H9 (cell line): ENCODE data around the gene LAMA5. TPM values are rescaled to one million over a fixed set of nuclear protein-coding genes. Genes with fewer than 3 reads are reported as not detected.

Experiments
- DNase-seq: peaks from one replicate; pipeline ENCODE4 v3.0.0-alpha.2; 2017
- H2AFZ ChIP-seq: one replicate; pipeline ENCODE4 v1.6.1; 2013; ENCODE audit warnings: mild to moderate bottlenecking, low read length, control low read depth, moderate library complexity
- H2AK5ac ChIP-seq: 2 replicates; pipeline ENCODE4 v1.6.1; 2013; ENCODE audit warnings: low read length, control low read depth, mixed read lengths; ENCODE audit not compliant: insufficient read length
- H2BK120ac ChIP-seq: one replicate; pipeline ENCODE4 v1.6.1; 2013; ENCODE audit warnings: low read depth, mild to moderate bottlenecking, low read length, control low read depth, inconsistent platforms; ENCODE audit not compliant: poor library complexity, severe bottlenecking
- H2BK12ac ChIP-seq: 2 replicates; pipeline ENCODE4 v1.6.1; 2013; ENCODE audit warnings: low read length, control low read depth, mixed read lengths, low read depth; ENCODE audit not compliant: insufficient read length
- H2BK15ac ChIP-seq: 2 replicates; pipeline ENCODE4 v1.6.1; 2013; ENCODE audit warnings: low read depth, low read length, control low read depth
- H2BK20ac ChIP-seq: one replicate; pipeline ENCODE4 v1.6.1; 2013; ENCODE audit warnings: low read depth, mild to moderate bottlenecking, low read length, control low read depth, inconsistent platforms; ENCODE audit not compliant: poor library complexity, severe bottlenecking
- H2BK5ac ChIP-seq: 2 replicates; pipeline ENCODE4 v1.6.1; 2013; ENCODE audit warnings: low read length, control low read depth, mixed read lengths; ENCODE audit not compliant: insufficient read length
- H3K14ac ChIP-seq: 2 replicates; pipeline ENCODE4 v1.6.1; 2013; ENCODE audit warnings: low read length, control low read depth; ENCODE audit not compliant: insufficient read depth
- H3K18ac ChIP-seq: 2 replicates; pipeline ENCODE4 v1.6.1; 2013; ENCODE audit warnings: low read depth, mild to moderate bottlenecking, mixed read lengths, low read length, control low read depth; ENCODE audit not compliant: insufficient read length
- H3K23ac ChIP-seq: 2 replicates; pipeline ENCODE4 v1.6.1; 2013; ENCODE audit warnings: low read length, control low read depth, mixed read lengths, low read depth; ENCODE audit not compliant: insufficient read length
- H3K23me2 ChIP-seq: 2 replicates; pipeline ENCODE4 v1.6.1; 2013; ENCODE audit warnings: low read depth, mild to moderate bottlenecking, mixed read lengths, low read length, control low read depth; ENCODE audit not compliant: insufficient read length, poor library complexity, severe bottlenecking
- H3K27ac ChIP-seq: 2 replicates; pipeline ENCODE4 v1.5.1; 2013; ENCODE audit warnings: low read length, control low read depth, mixed read lengths, low read depth; ENCODE audit not compliant: insufficient read length
- H3K27me3 ChIP-seq: 2 replicates; pipeline ENCODE4 v1.6.1; 2013; ENCODE audit warnings: low read length, control low read depth, inconsistent platforms; ENCODE audit not compliant: insufficient read depth
- H3K4ac ChIP-seq: 2 replicates; pipeline ENCODE4 v1.6.1; 2013; ENCODE audit warnings: low read depth, mild to moderate bottlenecking, control low read depth, inconsistent platforms, low read length, moderate library complexity
- H3K4me1 ChIP-seq: 2 replicates; pipeline ENCODE4 v1.6.1; 2013; ENCODE audit warnings: low read length, control low read depth, inconsistent platforms; ENCODE audit not compliant: insufficient read depth
- H3K4me2 ChIP-seq: 2 replicates; pipeline ENCODE4 v1.6.1; 2013; ENCODE audit warnings: low read length, control low read depth, mixed read lengths; ENCODE audit not compliant: insufficient read length, insufficient read depth
- H3K56ac ChIP-seq: 2 replicates; pipeline ENCODE4 v1.6.1; 2013; ENCODE audit warnings: low read depth, mild to moderate bottlenecking, mixed read lengths, low read length, control low read depth; ENCODE audit not compliant: insufficient read length
- H3K79me1 ChIP-seq: 2 replicates; pipeline ENCODE4 v1.6.1; 2013; ENCODE audit warnings: low read depth, mild to moderate bottlenecking, moderate library complexity, low read length, control low read depth, inconsistent platforms; ENCODE audit not compliant: insufficient read depth, poor library complexity, severe bottlenecking
- H3K79me2 ChIP-seq: 2 replicates; pipeline ENCODE4 v1.6.1; 2013; ENCODE audit warnings: low read length, control low read depth, inconsistent platforms; ENCODE audit not compliant: insufficient read depth
- H3K9ac ChIP-seq: 2 replicates; pipeline ENCODE4 v1.6.1; 2013; ENCODE audit warnings: low read length, control low read depth, mixed read lengths; ENCODE audit not compliant: insufficient read length; ENCODE audit errors: extremely low read depth
- H3K9me3 ChIP-seq: one replicate; pipeline ENCODE4 v1.6.1; 2013; ENCODE audit warnings: low read depth, low read length, inconsistent platforms; ENCODE audit not compliant: control insufficient read depth
- H3T11ph ChIP-seq: one replicate; pipeline ENCODE4 v1.6.1; 2013; ENCODE audit warnings: mild to moderate bottlenecking, low read length, control low read depth, inconsistent platforms
- H4K20me1 ChIP-seq: one replicate; pipeline ENCODE4 v1.6.1; 2013; ENCODE audit not compliant: control insufficient read depth, insufficient read length, insufficient read depth
- H4K5ac ChIP-seq: 2 replicates; pipeline ENCODE4 v1.6.1; 2013; ENCODE audit warnings: low read depth, mild to moderate bottlenecking, mixed read lengths, low read length, control low read depth; ENCODE audit not compliant: insufficient read length
- H4K8ac ChIP-seq: replicated peaks from 2 replicates; pipeline ENCODE4 v1.6.1; 2013; ENCODE audit warnings: low read length, control low read depth, mixed read lengths, low read depth; ENCODE audit not compliant: insufficient read length
- H4K91ac ChIP-seq: 2 replicates; pipeline ENCODE4 v1.6.1; 2013; ENCODE audit warnings: low read depth, mild to moderate bottlenecking, moderate library complexity, mixed read lengths, low read length, control low read depth; ENCODE audit not compliant: insufficient read length
- H3K27ac Mint-ChIP-seq, 3 experiments: 2 replicates in 2 of 3; 3 replicates in 1 of 3; pipeline ENCODE4 v1.8.0; 2020 to 2021; ENCODE audit warnings: mixed read lengths in 3 of 3, mild to moderate bottlenecking in 1 of 3, moderate library complexity in 1 of 3
- H3K27me3 Mint-ChIP-seq: 2 replicates; pipeline ENCODE4 v1.8.0; 2021; ENCODE audit warnings: low read depth, mild to moderate bottlenecking, moderate library complexity, mixed read lengths
- H3K36me3 Mint-ChIP-seq, 3 experiments: 2 replicates in 2 of 3; 3 replicates in 1 of 3; pipeline ENCODE4 v1.8.0; 2020 to 2021; ENCODE audit warnings: low read depth in 3 of 3, mixed read lengths in 3 of 3; ENCODE audit not compliant: insufficient read depth in 1 of 3
- H3K4me1 Mint-ChIP-seq, 2 experiments: 2 replicates each; pipeline ENCODE4 v1.8.0; 2020; ENCODE audit warnings: mixed read lengths in 2 of 2
- H3K4me3 Mint-ChIP-seq, 2 experiments: 2 replicates in 1 of 2; 3 replicates in 1 of 2; pipeline ENCODE4 v1.8.0; 2020 to 2021; ENCODE audit warnings: mild to moderate bottlenecking in 2 of 2, mixed read lengths in 2 of 2, moderate library complexity in 1 of 2
- H3K9me3 Mint-ChIP-seq, 2 experiments: 2 replicates in 1 of 2; 3 replicates in 1 of 2; pipeline ENCODE4 v1.8.0; 2020; ENCODE audit warnings: mild to moderate bottlenecking in 2 of 2, mixed read lengths in 2 of 2, moderate library complexity in 1 of 2
- CTCF ChIP-seq: fragments of 200-600 bp; sonication (generic); conservative IDR thresholded peaks from 3 replicates; pipeline ENCODE4 v1.8.0; 2021; ENCODE audit warnings: antibody characterized with exemption, mild to moderate bottlenecking
- WGBS: extraction: QIAGEN DNeasy Blood & Tissue Kit; methylation state at CpG from one replicate; pipeline ENCODE4 v1.1.7; 2013; ENCODE audit warnings: missing lambda C conversion rate, low lambda C conversion rate, mixed read lengths; ENCODE audit not compliant: insufficient read length; ENCODE audit errors: extremely low coverage; 5-methylcytosine and 5-hydroxymethylcytosine counted together
- total RNA-seq: library from RNA; stranded (reverse); gene quantifications from 2 replicates; pipeline ENCODE4 v1.2.1, GENCODE V29; 2021

LAMA5 gene
- total RNA-seq, 1 experiment from 2014 or later, result 200 TPM

DNA sequence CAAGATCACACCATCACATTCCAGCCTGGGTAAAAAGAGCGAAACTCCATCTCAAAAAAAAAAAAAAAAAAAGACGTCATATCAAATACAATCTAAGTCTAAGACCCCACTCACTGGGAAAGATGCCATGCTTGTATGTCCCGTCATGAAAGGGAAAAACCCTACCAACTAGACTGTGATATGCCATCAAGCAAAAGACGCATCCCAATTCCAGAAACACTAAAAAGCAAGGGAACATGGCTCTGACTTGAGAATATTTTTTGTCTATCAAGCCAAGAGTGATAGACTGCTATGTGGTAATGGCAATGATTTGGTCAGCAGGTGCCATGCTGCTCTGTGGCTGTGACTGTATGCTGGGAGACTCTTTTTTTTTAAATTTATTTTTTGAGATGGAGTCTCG lies 23.0 kb downstream of the LAMA5 start:
- Histone ChIP-seq H3K23ac (no peak overlapping the region), H3T11ph (no peak overlapping the region), H2BK120ac (no peak overlapping the region), H4K91ac (no peak overlapping the region), H2BK20ac (no peak overlapping the region), H3K79me2 (no peaks in the 10 kb centered on the region), H2BK5ac (no peak overlapping the region), H3K4ac (no peak overlapping the region), H4K5ac (no peak overlapping the region), H3K4me1 (no peaks in the 10 kb centered on the region), H2AK5ac (no peak overlapping the region), H2AFZ (no peak overlapping the region), H3K18ac (no peak overlapping the region), H3K79me1 (no peaks in the 10 kb centered on the region), H4K8ac (no peak overlapping the region), H3K9me3 (no peaks in the 10 kb centered on the region), H3K4me2 (no peak overlapping the region), H3K27me3 (no peaks in the 10 kb centered on the region), H4K20me1 (no peaks in the 10 kb centered on the region), H2BK15ac (no peak overlapping the region), H3K23me2 (no peaks in the 10 kb centered on the region), H3K9ac (no peak overlapping the region), H3K14ac (no peak overlapping the region), H3K27ac (no peak overlapping the region), H2BK12ac (no peak overlapping the region), H3K56ac (no peak overlapping the region)
- DNase-seq, result no peak
- no CpG with 5 or more reads among the region's 5 CpGs for WGBS
- Mint-ChIP-seq H3K9me3 (peaks cover 5 to 6% of the 10 kb centered on the region in 2 experiments), H3K27me3 (no peaks in the 10 kb centered on the region), H3K4me3 (no peak overlapping the region), H3K4me1 (no peaks in the 10 kb centered on the region), H3K27ac (peak overlapping the region in 1 of 3 experiments; percentile 35; a peak in 1 of 7 replicates), H3K36me3 (peaks cover 30 to 83% (median 76%) of the 10 kb centered on the region in 3 experiments)
- no peak for TF ChIP-seq CTCF
